GM12878 (cell line): ENCODE data around the gene SEC31B. TPM values are rescaled to one million over a fixed set of nuclear protein-coding genes. Genes with fewer than 3 reads are reported as not detected.
A peak's percentile ranks its signal among the peaks of the same experiment; 100 is the strongest.

Experiments used
- ATAC-seq: fragments of 200-7000 bp; cut with Tn5 transposase; 3 replicates; pipeline ENCODE4 v1.9.1; 2020; ENCODE audit warnings: mild to moderate bottlenecking, moderate library complexity
- BruUV-seq: library from RNA; stranded (reverse); fragments of 400-500 nt; replicated peaks from 2 replicates; lab custom pipeline; 2021; lab: Mats Ljungman, UMichigan
- CTCF ChIA-PET: fragments of 300-600 bp; sonication (Branson Sonifier 250); formaldehyde crosslinking; extraction: SDS; loops from one replicate; lab custom pipeline; 2021; ENCODE audit warnings: inconsistent platforms; lab: Yijun Ruan, JAX
- POLR2A ChIA-PET: fragments of 350-600 bp; formaldehyde crosslinking; extraction: SDS; loops from one replicate; lab custom pipeline; 2021; ENCODE audit warnings: inconsistent platforms; lab: Charles Lee
- RAD21 ChIA-PET: fragments of 300-600 bp; sonication (Branson Sonifier 250); formaldehyde crosslinking; loops from one replicate; lab custom pipeline; 2023; ENCODE audit warnings: antibody characterized with exemption; ENCODE audit not compliant: unreplicated experiment; lab: Charles Lee
- SMC1A ChIA-PET: fragments of 300-600 bp; sonication (Branson Sonifier 250); formaldehyde crosslinking; loops from one replicate; lab custom pipeline; 2023; ENCODE audit not compliant: unreplicated experiment, uncharacterized antibody; lab: Charles Lee
- DNase-seq: peaks from one replicate; pipeline ENCODE4 v3.0.0-alpha.2; 2011; ENCODE audit warnings: low read depth, low spot score
- FAIRE-seq: peaks from 3 replicates; lab custom pipeline; 2011; peaks lifted over from hg19 to GRCh38; lab: Jason Lieb, UNC
- H2AFZ ChIP-seq: 2 replicates; pipeline ENCODE4 v1.6.0; 2011; ENCODE audit warnings: low read depth, low read length, control low read depth; ENCODE audit not compliant: control insufficient read depth
- H3K27ac ChIP-seq: 2 replicates; pipeline ENCODE4 v1.5.1; 2011; ENCODE audit warnings: control low read depth; ENCODE audit not compliant: control insufficient read depth, insufficient read depth
- H3K27me3 ChIP-seq, 2 experiments: replicated peaks in 1 of 2; 2 replicates each; pipeline versions ENCODE4 v1.6.0 to v1.6.1; 2011; ENCODE audit warnings: low read length in 1 of 2; ENCODE audit not compliant: control insufficient read depth in 2 of 2, insufficient read depth in 2 of 2
- H3K36me3 ChIP-seq, 2 experiments: 2 replicates each; pipeline ENCODE4 v1.5.1; 2011; ENCODE audit warnings: low read length in 1 of 2; ENCODE audit not compliant: control insufficient read depth in 2 of 2, insufficient read depth in 2 of 2
- H3K4me1 ChIP-seq: 2 replicates; pipeline ENCODE4 v1.6.1; 2011; ENCODE audit warnings: mild to moderate bottlenecking, low read length, moderate library complexity, mixed read lengths; ENCODE audit not compliant: control insufficient read depth, insufficient read depth
- H3K4me2 ChIP-seq: 2 replicates; pipeline ENCODE4 v1.6.0; 2011; ENCODE audit warnings: control low read depth; ENCODE audit not compliant: control insufficient read depth, insufficient read depth
- H3K4me3 ChIP-seq: fragments of 200-600 bp; sonication (generic); 2 replicates; pipeline ENCODE4 v1.5.1; 2016
- H3K79me2 ChIP-seq: 2 replicates; pipeline ENCODE4 v1.6.0; 2011; ENCODE audit warnings: low read length; ENCODE audit not compliant: control insufficient read depth, insufficient read depth
- H3K9ac ChIP-seq: 2 replicates; pipeline ENCODE4 v1.8.0; 2011; ENCODE audit warnings: low read length, control low read depth, mixed read lengths; ENCODE audit not compliant: control insufficient read depth, insufficient read depth
- H3K9me3 ChIP-seq: replicated peaks from 3 replicates; pipeline ENCODE4 v1.5.1; 2011; ENCODE audit warnings: mild to moderate bottlenecking, low read length; ENCODE audit not compliant: control insufficient read depth, insufficient read depth
- H4K20me1 ChIP-seq: 2 replicates; pipeline ENCODE4 v1.6.0; 2011; ENCODE audit not compliant: control insufficient read depth, insufficient read depth
- BHLHE40 ChIP-seq, 2 experiments: fragments of 450-650 bp in 1 of 2; IDR thresholded peaks; 2 replicates each; pipeline ENCODE4 v1.6.1; 2011 to 2017; ENCODE audit warnings: low read depth in 2 of 2, borderline replicate concordance in 1 of 2, improper control_type of control experiment in 1 of 2, low read length in 1 of 2, mild to moderate bottlenecking in 1 of 2
- CBX3 ChIP-seq: fragments of 200-600 bp; sonication (generic); IDR thresholded peaks from 2 replicates; pipeline ENCODE4 v1.6.1; 2016; ENCODE audit warnings: low read depth, borderline replicate concordance
- CTCF ChIP-seq, 3 experiments: IDR thresholded peaks in 2 of 3; conservative IDR thresholded peaks in 1 of 3; 2 replicates each; pipeline ENCODE4 v1.5.1; 2011; ENCODE audit warnings: low read depth in 3 of 3, low read length in 3 of 3, mild to moderate bottlenecking in 3 of 3, control low read depth in 2 of 3, moderate library complexity in 2 of 3, inconsistent platforms in 1 of 3, mixed read lengths in 1 of 3; ENCODE audit not compliant: control insufficient read depth in 2 of 3, insufficient read depth in 1 of 3; ENCODE audit errors: extremely low read depth in 1 of 3
- FOXK2 ChIP-seq: fragments of 450-650 bp; IDR thresholded peaks from 2 replicates; pipeline ENCODE4 v1.6.1; 2017; ENCODE audit warnings: mild to moderate bottlenecking, moderate library complexity
- NKRF ChIP-seq: fragments of 450-650 bp; conservative IDR thresholded peaks from 2 replicates; pipeline ENCODE4 v1.6.1; 2017; ENCODE audit warnings: mild to moderate bottlenecking, moderate library complexity
- PKNOX1 ChIP-seq: fragments of 450-650 bp; IDR thresholded peaks from 2 replicates; pipeline ENCODE4 v1.6.1; 2016; ENCODE audit warnings: mild to moderate bottlenecking
- RB1 ChIP-seq: fragments of 450-650 bp; formaldehyde crosslinking; IDR thresholded peaks from 2 replicates; pipeline ENCODE4 v1.6.1; 2017; ENCODE audit warnings: mild to moderate bottlenecking, borderline replicate concordance
- SMC3 ChIP-seq: IDR thresholded peaks from 2 replicates; pipeline ENCODE4 v1.6.1; 2011; ENCODE audit warnings: low read length, improper control_type of control experiment, borderline replicate concordance
- USF2 ChIP-seq: IDR thresholded peaks from 2 replicates; pipeline ENCODE4 v1.6.1; 2011; ENCODE audit warnings: low read depth, low read length, improper control_type of control experiment, borderline replicate concordance
- WGBS: methylation state at CpG from one replicate; pipeline ENCODE4 v1.1.6; 2016; ENCODE audit warnings: low lambda C conversion rate; ENCODE audit not compliant: insufficient replicate concordance, insufficient coverage; ENCODE audit errors: missing lambda C conversion rate; 5-methylcytosine and 5-hydroxymethylcytosine counted together
- in situ Hi-C: fragments of 300-500 bp; cut with MboI; formaldehyde crosslinking; loops from 9 replicates; pipeline ENCODE4 v1.14.3; 2018; ENCODE audit warnings: mixed read lengths
- intact Hi-C: fragments of 100-400 bp; cut with micrococcal nuclease; formaldehyde crosslinking; loops from one replicate; pipeline ENCODE4 v1.14.2; 2022; ENCODE audit not compliant: unreplicated experiment
- polyA plus RNA-seq, 11 experiments: library from polyadenylated mRNA; depleted of rRNA in 4 of 11; unstranded in 6 of 11; stranded (reverse) in 5 of 11; fragments of >200 nt; fragmentation: Nextera tagmentation in 4 of 11; fragmentation: Illumina TruSeq in 1 of 11; extraction: Ambion mirVana in 4 of 11; extraction: Trizol in 1 of 11; gene quantifications; 1 replicate in 1 of 11; 2 replicates in 10 of 11; pipeline versions ENCODE4 v1.2.1 to v1.2.3, GENCODE V29; 2011 to 2016; ENCODE audit warnings: inconsistent platforms in 2 of 11, missing spikeins in 2 of 11, low read depth in 1 of 11
- total RNA-seq, 4 experiments: library from RNA; depleted of rRNA in 3 of 4; stranded (reverse); fragments of >200 nt in 3 of 4; fragmentation: Illumina TruSeq in 1 of 4; extraction: Trizol in 1 of 4; gene quantifications; 2 replicates each; pipeline versions ENCODE4 v1.2.1 to v1.2.3, GENCODE V29; 2013 to 2021

SEC31B gene
- total and polyA plus RNA-seq, 10 of the 15 experiments (the other 5 are each of a cell fraction or from before 2014, with no cell fraction given), result 3.4 to 24.3 (median 9.9) TPM

- TF ChIP-seq NKRF, result no peak
Measured at GRCh38 chr10:100482834-100483185, 36.9 kb downstream of the SEC31B start (continued).

- no peaks in the 10 kb centered on the region; a peak in 1 of 4 replicates for H3K36me3 ChIP-seq
- DNase-seq, result no peak
- no peaks in the 10 kb centered on the region for H3K9me3 ChIP-seq
- H3K27ac ChIP-seq, result no peak overlapping the region
- WGBS, result under 1% methylated on average over 51 of the region's 59 CpGs
- SMC1A ChIA-PET, result interaction anchor here (0.7 to 2.4 kb wide), 5 partner anchors 13 to 143 kb away, joined by 3 to 13 read pairs (median 7); no protein-coding TSS in a partner anchor
- CTCF ChIA-PET, result interaction anchor here (0.6 to 5.5 kb wide), 30 partner anchors 8 to 406 kb away, joined by 3 to 49 read pairs (median 4); no protein-coding TSS in a partner anchor
- RAD21 ChIA-PET, result interaction anchor here (1.1 to 3.5 kb wide), 3 partner anchors 36 to 145 kb away, joined by 3 to 9 read pairs (median 4); no protein-coding TSS in a partner anchor
- H3K9ac ChIP-seq, result no peak overlapping the region
- peak overlapping the region; percentile 61; the same call in 1 of the 2 replicates for H3K4me3 ChIP-seq
- H3K79me2 ChIP-seq, result no peaks in the 10 kb centered on the region
- no peak for FAIRE-seq
- TF ChIP-seq CTCF (IDR thresholded peaks at IDR 0.05 in 2 of 3, conservative IDR thresholded peaks at IDR 0.05 in 1 of 3; ENCODE audit: control insufficient read depth in 2 of 3, extremely low read depth in 1 of 3, insufficient read depth in 1 of 3, low read depth in 3 of 3, low read length in 3 of 3) (peak; percentile 70 to 89 (median 82)), BHLHE40 (IDR thresholded peaks at IDR 0.05; ENCODE audit: borderline replicate concordance in 1 of 2, low read depth in 2 of 2, low read length in 1 of 2) (peak; percentile 42 to 75; a peak in 2 of 4 replicates), CBX3 (no peak), FOXK2 (no peak), RB1 (0 out of 2 replicates have a peak, but pooled peaks have one; percentile 22), PKNOX1 (no peak), USF2 (no peak), SMC3 (peak; percentile 30; the same call in 1 of the 2 replicates)
- in situ Hi-C loops, result no loop called here
- ATAC-seq, result peak; percentile 84
- peak overlapping the region; percentile 55 for H2AFZ ChIP-seq
- peaks cover 5% of the 10 kb centered on the region for H3K4me1 ChIP-seq
- POLR2A ChIA-PET, result interaction anchor here (0.5 kb wide), 1 partner anchor 109 kb away, joined by 3 read pairs; no protein-coding TSS in a partner anchor
- H4K20me1 ChIP-seq, result peaks cover 2% of the 10 kb centered on the region; the same call in 1 of the 2 replicates
- H3K4me2 ChIP-seq, result peak overlapping the region; percentile 69
- intact Hi-C loops, result no loop called here
- BruUV-seq, result no TSS peak
- peaks cover 0 to 6% of the 10 kb centered on the region in 2 experiments; a peak in 1 of 4 replicates for H3K27me3 ChIP-seq
Measured at GRCh38 chr10:100482181-100482833, 37.4 kb downstream of the SEC31B start.
